Heart right ventricle (tissue), 16 donors: ENCODE data around the gene TRAM2. TPM values are rescaled to one million over a fixed set of nuclear protein-coding genes. Genes with fewer than 3 reads are reported as not detected.
A peak's percentile ranks its signal among the peaks of the same experiment; 100 is the strongest.

Experiments
- ATAC-seq, 8 donors: fragments of 200-7000 bp; cut with Tn5 transposase; one replicate each; pipeline ENCODE4 v1.9.1; 2020; ENCODE audit warnings: mild to moderate bottlenecking in 8 of 8, moderate library complexity in 8 of 8, moderate number of reproducible peaks in 1 of 8
- DNase-seq, 2 donors: peaks; one replicate each; pipeline ENCODE4 v3.0.0-alpha.2; 2020
- H3K27ac ChIP-seq, 10 donors: fragments of 200-600 bp; sonication (generic) in 2 of 10; one replicate each; pipeline versions ENCODE4 v1.5.0 to v1.8.0; 2020 to 2022; ENCODE audit warnings: mild to moderate bottlenecking in 3 of 10
- H3K27me3 ChIP-seq, 7 donors: fragments of 200-600 bp; one replicate each; pipeline ENCODE4 v1.8.0; 2021 to 2022; ENCODE audit warnings: mild to moderate bottlenecking in 2 of 7
- H3K36me3 ChIP-seq, 9 donors: fragments of 200-600 bp; sonication (generic) in 1 of 9; one replicate each; pipeline versions ENCODE4 v1.5.0 to v1.8.0; 2020 to 2022; ENCODE audit warnings: mild to moderate bottlenecking in 2 of 9
- H3K4me1 ChIP-seq, 9 donors: fragments of 200-600 bp; sonication (generic) in 1 of 9; one replicate each; pipeline versions ENCODE4 v1.5.0 to v1.8.0; 2020 to 2022; ENCODE audit warnings: mild to moderate bottlenecking in 4 of 9
- H3K4me3 ChIP-seq, 10 donors: fragments of 200-600 bp; sonication (generic) in 2 of 10; one replicate each; pipeline versions ENCODE4 v1.5.0 to v1.8.0; 2020 to 2022; ENCODE audit warnings: mild to moderate bottlenecking in 7 of 10, moderate library complexity in 2 of 10
- H3K9me3 ChIP-seq, 11 donors: fragments of 200-600 bp in 10 of 11; sonication (generic) in 2 of 11; one replicate each; pipeline versions ENCODE4 v1.5.0 to v1.8.0; 2013 to 2022; ENCODE audit warnings: mild to moderate bottlenecking in 2 of 11, control low read depth in 1 of 11, moderate library complexity in 1 of 11
- CTCF ChIP-seq, 9 donors: fragments of 200-600 bp; sonication (generic) in 2 of 9; IDR thresholded peaks; one replicate each; pipeline versions ENCODE4 v1.5.0 to v1.8.0; 2021 to 2022; ENCODE audit warnings: antibody characterized with exemption in 9 of 9, mild to moderate bottlenecking in 5 of 9, moderate library complexity in 1 of 9
- WGBS, 2 donors: extraction: QIAGEN DNeasy Blood & Tissue Kit; methylation state at CpG; one replicate each; pipeline ENCODE4 v1.1.7; 2013; ENCODE audit warnings: inconsistent platforms in 1 of 2; 5-methylcytosine and 5-hydroxymethylcytosine counted together
- intact Hi-C, 10 donors: fragments of 100-400 bp; cut with DNase I; formaldehyde crosslinking; loops; one replicate each; pipeline versions ENCODE4 v1.11.1 to v1.14.2; 2022
- polyA plus RNA-seq, 2 donors: library from polyadenylated mRNA; stranded (reverse); fragments of 200-250 nt; gene quantifications; one replicate each; pipeline ENCODE4 v1.2.3, GENCODE V29; 2013
- total RNA-seq, 10 donors: library from RNA; stranded (reverse); fragmentation: NEBNext Ultra II Directional in 3 of 10; extraction: Animal tissue kit (Norgen Biotek cat#: 25700) in 3 of 10; gene quantifications; one replicate each; pipeline versions ENCODE4 v1.2.1 to v1.2.4, GENCODE V29; 2021 to 2023
- donor health status: Arrhythmogenic right ventricular cardiomyopathy.
- donor health status: ischemic (EF 13 %, LVEDD 7.1; RV severe dilation, severe dysfunction).
- donor health status: healthy with polysubstance abuse.
- donor health status: DM: no; HTN: yes; CAD: no.
- donor health status: DM: no; HTN: no; CAD: no.
- donor health status: ischemic (EF 25% LVEDD 6.9; RV normal size, moderate dysfunction).
- donor health status: ischemic (EF 25% LVEDD 5.7; RV mildly dilated, moderate dysfunction).
- donor health status: healthy.
- donor health status: DM: yes; HTN: yes; CAD: no.
- donor health status: Ischemic cardiomyopathy.
- donor health status: ischemic (EF 35%, LVEDD 5.7; RV mildly dilated, moderate dysfunction).
- donor health status: nonischemic (EF 11% LVEDD 7.7; RV severe dilation, severe dysfunction).
- donor health status: DM: yes; HTN: yes; CAD: no.
- donor health status: PGD.
- donor health status: ischemic (EF 29% LVEDD 5.4; RV normal size, mild dysfunction).
- donor health status: nonischemic (EF 23%, LVEDD 6.1; RV moderate dilation, normal function).

The TRAM2 gene
- total and polyA plus RNA-seq, 12 donors: 5.0 to 17.3 (median 10.6) TPM

DNA sequence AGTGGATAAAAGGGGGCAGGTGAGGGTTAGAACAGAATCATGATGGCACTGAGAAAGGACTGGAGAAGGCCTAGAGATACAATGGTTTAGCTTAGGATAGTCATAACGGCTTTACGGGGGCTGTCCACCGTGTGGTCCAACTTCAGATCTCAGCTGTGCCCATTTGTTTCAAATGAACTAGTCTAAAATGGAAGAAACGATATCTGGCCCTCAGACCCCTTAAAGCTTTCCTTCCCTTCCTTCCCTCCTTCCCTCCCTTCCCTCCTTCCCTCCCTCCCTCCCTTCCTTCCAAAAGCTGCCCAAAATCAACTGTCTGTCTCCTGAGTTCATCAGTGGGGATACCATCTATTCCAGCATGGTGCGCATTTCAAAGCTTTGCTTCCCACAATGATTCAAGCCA lies 27.9 kb downstream of the TRAM2 start:
- Histone ChIP-seq H3K27me3 (no peaks in the 10 kb centered on the region), H3K27ac (peak overlapping the region in 1 of 10 donors; percentile 39), H3K9me3 (no peaks in the 10 kb centered on the region), H3K36me3 (no peaks in the 10 kb centered on the region), H3K4me3 (no peak overlapping the region), H3K4me1 (peaks cover 28 to 95% (median 83%) of the 10 kb centered on the region in 9 donors)
- no peak for TF ChIP-seq CTCF (IDR thresholded peaks at IDR 0.05)
- DNase-seq (no peak), ATAC-seq (no peak)
- 94 to 95% methylated on average over 5 of the region's 5 CpGs for WGBS, 2 donors
- intact Hi-C loops: no loop called here

- Histone ChIP-seq H3K36me3 (no peaks in the 10 kb centered on the region), H3K9me3 (no peaks in the 10 kb centered on the region), H3K27me3 (no peaks in the 10 kb centered on the region), H3K4me3 (no peak overlapping the region), H3K27ac (no peak overlapping the region), H3K4me1 (peaks cover 28 to 99% (median 90%) of the 10 kb centered on the region in 9 donors)
- TF ChIP-seq CTCF (IDR thresholded peaks at IDR 0.05): no peak
- 75 to 76% methylated on average over 7 of the region's 7 CpGs for whole genome bisulfite sequencing, 2 donors
- DNase-seq (no peak), ATAC-seq (no peak)
- intact Hi-C loops: no loop called here
Observed at GRCh38 chr6:52548353-52548713, 28.5 kb downstream of the TRAM2 start.

DNA sequence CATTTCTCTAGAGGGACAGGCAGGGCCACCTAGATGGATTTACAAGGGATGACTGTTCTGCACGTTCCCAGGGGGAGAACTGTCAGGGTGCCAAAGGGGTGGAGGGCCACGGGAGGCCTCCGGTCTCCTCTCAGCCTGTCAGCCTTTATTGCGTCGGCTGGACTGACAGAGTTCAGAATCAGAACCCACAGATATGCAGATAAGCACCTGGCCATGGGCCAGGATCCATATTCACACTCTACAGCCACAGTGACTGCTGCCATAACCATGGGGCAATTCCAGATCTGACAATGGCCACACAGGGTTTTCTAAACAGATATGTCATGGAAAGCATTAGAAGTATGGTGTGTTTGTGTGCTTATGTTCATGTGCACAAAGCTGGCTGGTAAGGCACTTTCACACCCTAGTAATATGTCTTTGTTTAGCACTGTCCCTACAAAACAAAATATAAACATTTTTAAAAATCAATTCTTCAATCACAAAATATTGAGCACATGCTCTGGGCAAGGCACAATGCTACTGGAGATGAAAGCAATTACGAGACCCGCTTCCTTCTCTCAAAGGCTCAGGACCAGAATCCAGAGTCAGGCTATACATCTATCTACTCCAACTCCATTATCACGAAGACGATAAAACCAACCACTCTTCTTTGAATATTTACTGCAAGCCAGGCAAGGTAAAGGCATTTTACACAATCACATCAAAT lies 29.1 kb downstream of the TRAM2 start:
- TF ChIP-seq CTCF (IDR thresholded peaks at IDR 0.05): no peak
- no peak overlapping the region for H3K4me3 ChIP-seq
- intact Hi-C loops: no loop called here
- DNase-seq (no peak), ATAC-seq (no peak)
- WGBS, 2 donors: 48 to 50% methylated on average over 9 of the region's 9 CpGs
- no peak overlapping the region for H3K27ac ChIP-seq
- peaks cover 28 to 99% (median 95%) of the 10 kb centered on the region in 9 donors for H3K4me1 ChIP-seq
- H3K36me3 ChIP-seq: no peaks in the 10 kb centered on the region
- H3K27me3 ChIP-seq: no peaks in the 10 kb centered on the region
- H3K9me3 ChIP-seq: no peaks in the 10 kb centered on the region

- intact Hi-C loops: no loop called here
- Histone ChIP-seq H3K27me3 (no peaks in the 10 kb centered on the region), H3K4me1 (peaks cover 22 to 93% (median 85%) of the 10 kb centered on the region in 9 donors), H3K4me3 (no peak overlapping the region), H3K36me3 (no peaks in the 10 kb centered on the region), H3K27ac (no peak overlapping the region), H3K9me3 (no peaks in the 10 kb centered on the region)
- TF ChIP-seq CTCF (IDR thresholded peaks at IDR 0.05): no peak
- WGBS, 2 donors: 93 to 97% methylated on average over 3 of the region's 3 CpGs
- DNase-seq (no peak), ATAC-seq (no peak)
Observed at GRCh38 chr6:52546678-52547077, 30.2 kb downstream of the TRAM2 start.
